Endothelial cell of umbilical vein (primary cell): Measurements from ENCODE around the gene SHISA3. TPM values are rescaled to one million over a fixed set of nuclear protein-coding genes. Genes with fewer than 3 reads are reported as not detected.

Experiments
- BruUV-seq: library from RNA; stranded (reverse); fragments of 400-500 nt; replicated peaks from 2 replicates; lab custom pipeline; 2021; lab: Mats Ljungman, UMichigan
- CTCF ChIA-PET: fragments of 300-600, 350-600 bp; sonication (Branson Sonifier 250); formaldehyde crosslinking; loops from one replicate; lab custom pipeline; 2021; ENCODE audit warnings: antibody characterized with exemption, inconsistent platforms; lab: Charles Lee
- POLR2A ChIA-PET: fragments of 300-600, 350-600 bp; sonication (Branson Sonifier 250); formaldehyde crosslinking; loops from one replicate; lab custom pipeline; 2021; ENCODE audit warnings: antibody characterized with exemption, inconsistent platforms; lab: Charles Lee
- DNase-seq: peaks from one replicate; pipeline ENCODE4 v3.0.0-alpha.2; 2011; ENCODE audit warnings: low read depth, low spot score
- FAIRE-seq: peaks from 2 replicates; lab custom pipeline; 2011; peaks lifted over from hg19 to GRCh38; lab: Jason Lieb, UNC
- H2AFZ ChIP-seq: 2 replicates; pipeline ENCODE4 v1.6.0; 2012; ENCODE audit warnings: low read depth, low read length, control low read depth, inconsistent platforms
- H3K27ac ChIP-seq: 2 replicates; pipeline ENCODE4 v1.5.1; 2011; ENCODE audit warnings: low read depth, mild to moderate bottlenecking, control low read depth, low read length, moderate library complexity; ENCODE audit not compliant: insufficient read depth
- H3K27me3 ChIP-seq, 2 experiments: 2 replicates each; pipeline versions ENCODE4 v1.6.0 to v1.6.1; 2011; ENCODE audit warnings: low read length in 2 of 2, mixed read lengths in 1 of 2; ENCODE audit not compliant: control insufficient read depth in 2 of 2, insufficient read depth in 2 of 2
- H3K36me3 ChIP-seq, 2 experiments: 2 replicates in 1 of 2; 3 replicates in 1 of 2; pipeline ENCODE4 v1.5.1; 2011; ENCODE audit warnings: low read length in 2 of 2, mild to moderate bottlenecking in 1 of 2, moderate library complexity in 1 of 2; ENCODE audit not compliant: control insufficient read depth in 2 of 2, insufficient read depth in 2 of 2; ENCODE audit errors: extremely low read depth in 1 of 2
- H3K4me1 ChIP-seq: 3 replicates; pipeline ENCODE4 v1.5.1; 2011; ENCODE audit warnings: mild to moderate bottlenecking, low read length; ENCODE audit not compliant: control insufficient read depth, insufficient read depth; ENCODE audit errors: extremely low read depth
- H3K4me2 ChIP-seq: 2 replicates; pipeline ENCODE4 v1.6.1; 2011; ENCODE audit warnings: low read length, control low read depth, mixed read lengths; ENCODE audit not compliant: insufficient read depth
- H3K4me3 ChIP-seq, 3 experiments: fragments of 200-600 bp in 1 of 3; sonication (generic), shearing (Covaris generic) in 1 of 3; replicated peaks in 1 of 3; 2 replicates each; pipeline ENCODE4 v1.5.1; 2011 to 2016; ENCODE audit warnings: control low read depth in 3 of 3, low read length in 3 of 3, mild to moderate bottlenecking in 2 of 3, inconsistent platforms in 1 of 3, low read depth in 1 of 3, moderate library complexity in 1 of 3; ENCODE audit not compliant: insufficient read depth in 1 of 3
- H3K79me2 ChIP-seq: 2 replicates; pipeline ENCODE4 v1.6.0; 2012; ENCODE audit warnings: low read length, inconsistent platforms; ENCODE audit not compliant: control insufficient read depth, insufficient read depth
- H3K9ac ChIP-seq: replicated peaks from 2 replicates; pipeline ENCODE3; 2011; ENCODE audit warnings: low read length, control low read depth; ENCODE audit not compliant: insufficient read depth; ENCODE audit errors: extremely low read depth
- H3K9me1 ChIP-seq: replicated peaks from 3 replicates; pipeline ENCODE4 v1.6.0; 2011; ENCODE audit warnings: mild to moderate bottlenecking, low read length; ENCODE audit not compliant: control insufficient read depth, insufficient read depth; ENCODE audit errors: extremely low read depth
- H3K9me3 ChIP-seq: replicated peaks from 2 replicates; pipeline ENCODE4 v1.5.1; 2012; ENCODE audit warnings: low read length, inconsistent platforms; ENCODE audit not compliant: control insufficient read depth, insufficient read depth
- H4K20me1 ChIP-seq: replicated peaks from 2 replicates; pipeline ENCODE3; 2011; ENCODE audit warnings: mild to moderate bottlenecking, low read length; ENCODE audit not compliant: control insufficient read depth, insufficient read depth; ENCODE audit errors: extremely low read depth
- CTCF ChIP-seq, 2 donors: IDR thresholded peaks; 1 replicate in 1 of 2; 2 replicates in 1 of 2; pipeline ENCODE4 v1.5.1; 2011; ENCODE audit warnings: low read length in 2 of 2, mild to moderate bottlenecking in 2 of 2, moderate library complexity in 2 of 2, control low read depth in 1 of 2, inconsistent platforms in 1 of 2, low read depth in 1 of 2; ENCODE audit not compliant: insufficient read depth in 1 of 2; ENCODE audit errors: extremely low read depth in 1 of 2
- EZH2 ChIP-seq: IDR thresholded peaks from 2 replicates; pipeline ENCODE4 v1.6.1; 2012; ENCODE audit warnings: borderline replicate concordance, low read depth, mild to moderate bottlenecking, moderate library complexity, low read length, inconsistent platforms; ENCODE audit not compliant: severe bottlenecking
- FOS ChIP-seq: IDR thresholded peaks from 2 replicates; pipeline ENCODE4 v1.6.1; 2011; ENCODE audit warnings: mild to moderate bottlenecking, low read length, moderate library complexity, borderline replicate concordance; ENCODE audit not compliant: insufficient read depth
- GATA2 ChIP-seq: IDR thresholded peaks from 2 replicates; pipeline ENCODE4 v1.7.0; 2011; ENCODE audit warnings: low read depth, mild to moderate bottlenecking, moderate library complexity, mixed read lengths, low read length; ENCODE audit not compliant: insufficient read length, insufficient read depth
- JUN ChIP-seq: IDR thresholded peaks from 2 replicates; pipeline ENCODE4 v1.6.1; 2011; ENCODE audit warnings: borderline replicate concordance, low read depth; ENCODE audit not compliant: insufficient read length, insufficient read depth
- MAX ChIP-seq: IDR thresholded peaks from 2 replicates; pipeline ENCODE4 v1.6.1; 2011; ENCODE audit not compliant: insufficient read depth, insufficient read length
- MYC ChIP-seq: IDR thresholded peaks from one replicate; pipeline ENCODE4 v1.6.1; 2011; ENCODE audit warnings: mild to moderate bottlenecking, low read depth, low read length
- POLR2A ChIP-seq: IDR thresholded peaks from 2 replicates; pipeline ENCODE4 v1.6.1; 2012; ENCODE audit warnings: low read depth, mild to moderate bottlenecking, control low read depth, low read length
- POLR2AphosphoS5 ChIP-seq: IDR thresholded peaks from 2 replicates; pipeline ENCODE4 v1.6.1; 2012; ENCODE audit warnings: low read depth, mild to moderate bottlenecking, control low read depth, low read length, moderate library complexity; ENCODE audit not compliant: insufficient read depth
- dilution Hi-C: fragments of 300-500 bp; cut with MboI; formaldehyde crosslinking; loops from one replicate; pipeline ENCODE4 v1.15.0; 2019; ENCODE audit warnings: low sequenced_read_pairs; ENCODE audit not compliant: extremely low pct_ligation_motif_present
- intact Hi-C: fragments of 100-400 bp; cut with micrococcal nuclease; formaldehyde crosslinking; loops from one replicate; pipeline ENCODE4 v1.10.0; 2022
- polyA plus RNA-seq, 4 experiments: library from polyadenylated mRNA; depleted of rRNA in 3 of 4; stranded (reverse) in 3 of 4; unstranded in 1 of 4; fragments of >200 nt; gene quantifications; 2 replicates each; pipeline versions ENCODE4 v1.2.1 to v1.2.3, GENCODE V29; 2011 to 2012; ENCODE audit warnings: missing spikeins in 1 of 4
- total RNA-seq: library from RNA; stranded (reverse); gene quantifications from 2 replicates; pipeline ENCODE4 v1.2.3, GENCODE V29; 2021

Gene SHISA3
- total and polyA plus RNA-seq, 2 donors (not counting 3 experiments of a cell fraction or from before 2014, with no cell fraction given): 12.0 to 16.6 TPM

- H3K4me3 ChIP-seq: no peak overlapping the region
- no peaks in the 10 kb centered on the region for H3K79me2 ChIP-seq
- peak; percentile 92 for FAIRE-seq
- intact Hi-C loops (loop anchor here (1.0 kb wide), 2 partner anchors 14 to 72 kb away; no protein-coding TSS in a partner anchor), dilution Hi-C loops (no loop called here)
- H3K4me2 ChIP-seq: peak overlapping the region; percentile 85
- H3K9ac ChIP-seq: peak overlapping the region; percentile 65
- H2AFZ ChIP-seq: no peak overlapping the region
- ChIA-PET POLR2A (no interaction called here), CTCF (interaction anchor here (0.7 to 1.5 kb wide), 2 partner anchors 41 to 97 kb away, joined by 3 read pairs; no protein-coding TSS in a partner anchor)
- DNase-seq: peak; percentile 89
- H3K9me3 ChIP-seq: no peaks in the 10 kb centered on the region
- H3K9me1 ChIP-seq: no peaks in the 10 kb centered on the region
- H3K27me3 ChIP-seq: no peaks in the 10 kb centered on the region
- TF ChIP-seq EZH2 (no peak), CTCF (IDR thresholded peaks at IDR 0.05; ENCODE audit: extremely low read depth in 1 of 2, insufficient read depth in 1 of 2, low read depth in 1 of 2, low read length in 2 of 2) (no peak), MYC (no peak), POLR2AphosphoS5 (no peak), POLR2A (no peak), FOS (peak; percentile 72), JUN (peak; percentile 84), GATA2 (no peak), MAX (no peak)
- H3K4me1 ChIP-seq: peaks cover 33% of the 10 kb centered on the region
- peak overlapping the region; percentile 80 for H3K27ac ChIP-seq
- no TSS peak for BruUV-seq
- no peaks in the 10 kb centered on the region for H4K20me1 ChIP-seq
- no peaks in the 10 kb centered on the region for H3K36me3 ChIP-seq
These were observed 15.0 kb downstream of the SHISA3 start for GRCh38 chr4:42412251-42412650.
